GM20000 (cell line): ENCODE results near the gene SIGLEC8.
A peak's percentile ranks its signal among the peaks of the same experiment; 100 is the strongest.

Experiments used
- DNase-seq: peaks from one replicate; pipeline ENCODE4 v3.0.0; 2012; ENCODE audit warnings: low spot score
- CTCF ChIP-seq: IDR thresholded peaks from 2 replicates; pipeline ENCODE4 v1.5.1; 2012; ENCODE audit warnings: mild to moderate bottlenecking, control low read depth; ENCODE audit errors: extremely low read depth, missing control alignments

Gene SIGLEC8

GRCh38 chr19:51480590-51480989, 22.3 kb upstream of the SIGLEC8 start:
- no peak for TF ChIP-seq CTCF
- DNase-seq, result no peak

GRCh38 chr19:51479531-51480331, 21.5 kb upstream of the SIGLEC8 start:
- no peak for DNase-seq

DNA sequence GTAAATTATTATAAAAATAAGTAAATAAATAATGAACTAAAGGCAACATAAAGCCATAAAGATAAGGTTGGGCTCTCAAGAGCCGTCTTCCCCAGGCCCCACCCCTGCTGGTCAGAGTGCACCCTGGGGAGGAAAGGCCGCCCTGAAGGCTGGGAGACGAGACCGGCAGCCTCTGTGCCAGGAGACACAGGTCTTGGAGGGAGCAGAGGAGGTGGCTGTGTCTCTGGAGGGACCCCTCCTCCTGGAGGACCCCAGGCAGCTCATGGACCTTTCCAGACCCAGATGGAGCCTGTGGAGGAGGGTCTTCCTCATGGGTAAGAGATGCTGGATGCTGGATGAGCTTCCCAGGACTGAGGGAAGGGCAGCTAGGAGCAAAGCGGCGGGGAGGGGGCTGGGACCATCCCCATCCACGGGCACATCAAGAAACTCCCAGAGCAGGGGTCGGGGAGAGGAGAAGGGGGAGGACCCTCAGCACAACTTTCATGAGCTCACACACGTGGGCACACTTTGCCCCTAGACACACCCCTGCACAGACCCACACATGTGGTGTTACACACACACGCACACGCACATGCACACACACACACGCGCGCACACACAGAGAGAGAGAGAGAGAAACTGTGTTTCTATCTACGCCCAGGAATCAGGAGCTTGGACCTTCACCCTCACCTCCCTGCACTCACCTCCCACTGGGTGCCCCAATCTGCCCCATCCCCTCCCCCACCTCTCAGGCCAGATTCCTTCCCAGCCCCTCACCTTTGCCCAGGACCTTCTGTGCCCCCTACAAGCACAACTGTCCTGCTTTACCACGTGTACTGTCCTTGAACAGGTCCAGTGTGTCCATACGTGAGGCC, 20.4 kb upstream of the SIGLEC8 start, which contains the start of gene CEACAM18:
Gene CEACAM18 (plus strand): TSS at position 159 of the 854 bp plus-strand sequence.
- no peak for TF ChIP-seq CTCF
- no peak for DNase-seq

More at GRCh38 chr19:51479531-51480331, 21.5 kb upstream of the SIGLEC8 start:
- no peak for TF ChIP-seq CTCF

DNA sequence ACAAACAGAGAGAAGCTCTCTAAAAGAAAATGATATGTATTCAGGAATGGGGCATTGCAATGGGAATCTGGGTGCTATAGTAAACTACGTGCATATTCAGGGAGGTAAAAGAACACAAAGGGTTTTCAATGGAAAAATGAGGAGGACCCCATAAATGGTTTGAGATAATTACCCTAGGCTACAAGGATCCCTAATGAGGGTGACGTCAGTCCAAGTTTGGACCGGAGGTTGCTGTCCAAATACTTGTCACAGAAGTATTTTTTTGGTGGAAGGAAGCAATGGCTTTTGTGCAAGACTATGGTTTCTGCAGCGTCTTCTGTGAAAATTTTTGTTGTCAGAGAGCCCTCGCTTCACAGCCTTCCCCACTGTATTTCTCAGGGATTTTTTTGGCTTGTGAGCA, 19.1 kb upstream of the SIGLEC8 start:
- no peak for TF ChIP-seq CTCF
- no peak for DNase-seq

DNA sequence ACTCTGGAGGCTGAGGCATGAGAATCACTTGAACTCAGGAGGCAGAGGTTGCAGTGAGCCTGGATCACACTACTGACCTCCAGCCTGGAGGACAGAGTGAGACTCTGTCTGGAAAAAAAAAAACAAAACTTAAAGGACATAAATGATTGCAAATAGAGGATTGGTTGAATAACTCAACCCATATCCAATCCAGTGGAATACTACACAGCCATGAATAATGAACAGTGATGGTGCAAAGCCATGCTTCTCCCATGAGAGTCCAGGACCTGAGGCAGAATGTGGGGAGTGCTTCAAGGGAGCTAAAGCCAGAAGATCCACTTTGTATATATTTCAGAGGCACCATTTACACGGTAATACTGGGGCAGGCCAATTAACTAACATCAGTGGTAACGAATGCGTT, 17.9 kb upstream of the SIGLEC8 start:
- DNase-seq, result no peak
- no peak for TF ChIP-seq CTCF

- DNase-seq, result peak; percentile 79
- TF ChIP-seq CTCF, result peak; percentile 55
Measured at GRCh38 chr19:51473009-51473707, 14.9 kb upstream of the SIGLEC8 start.
